Renal cortex interstitium (tissue), 11 donors: ENCODE results near the gene MRFAP1L1. TPM values are rescaled to one million over a fixed set of nuclear protein-coding genes. Genes with fewer than 3 reads are reported as not detected.
"Not testable (repeated sequence)": the region's sequence is repeated elsewhere in the genome, so short reads cannot be mapped to it uniquely, and the experiment has no call there.

Source experiments
- DNase-seq, 11 donors: peaks; one replicate each; pipeline ENCODE4 v3.0.0-alpha.2; 2013; ENCODE audit warnings: low read depth in 9 of 11, low spot score in 4 of 11; ENCODE audit errors: extremely low read depth in 1 of 11
- polyA plus RNA-seq, 3 donors: library from polyadenylated mRNA; unstranded; fragments of 120-200 nt; gene quantifications; one replicate each; pipeline ENCODE4 v1.2.1, GENCODE V29; 2013; ENCODE audit not compliant: insufficient read length in 3 of 3

The MRFAP1L1 gene
- polyA plus RNA-seq, 3 donors = 108 to 141 (median 133) TPM

DNA sequence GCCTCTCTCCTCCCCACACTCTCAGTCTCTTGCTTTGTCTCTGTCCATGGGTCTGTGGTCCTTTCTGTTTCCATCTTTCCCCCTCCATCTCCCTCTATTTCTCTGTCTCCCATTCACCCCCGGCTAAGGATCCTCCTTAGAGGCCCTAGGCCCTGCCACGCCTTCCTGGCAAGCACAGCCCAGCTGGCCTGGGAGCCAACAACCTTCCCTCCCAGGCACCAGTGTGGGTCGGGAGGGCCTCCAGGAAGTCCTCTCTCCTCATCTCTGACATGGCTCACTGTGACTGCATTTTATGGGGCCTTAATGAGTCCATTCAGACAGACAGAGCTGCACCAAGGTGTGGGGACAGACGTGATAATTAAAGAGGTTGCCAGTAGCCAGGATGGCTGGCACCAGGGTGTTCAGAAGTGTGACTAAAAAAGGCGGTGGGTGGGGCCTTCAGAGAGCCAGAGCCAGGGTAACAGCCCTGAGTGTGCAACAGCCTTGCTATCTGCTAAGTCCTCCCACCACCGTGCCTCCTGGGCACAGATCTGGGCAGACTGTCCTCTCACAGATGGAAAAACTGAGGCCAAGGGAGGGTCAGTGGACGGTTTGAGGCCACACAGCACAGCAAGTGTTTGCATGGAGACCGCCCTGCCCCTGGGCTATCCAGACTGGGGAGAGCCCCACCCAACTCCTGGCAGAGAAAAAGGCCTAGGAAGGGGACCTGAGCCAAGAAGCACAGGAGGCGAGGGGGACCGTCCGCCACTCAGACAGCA is 37.8 kb upstream of the MRFAP1L1 start:
- DNase-seq = no peak

DNA sequence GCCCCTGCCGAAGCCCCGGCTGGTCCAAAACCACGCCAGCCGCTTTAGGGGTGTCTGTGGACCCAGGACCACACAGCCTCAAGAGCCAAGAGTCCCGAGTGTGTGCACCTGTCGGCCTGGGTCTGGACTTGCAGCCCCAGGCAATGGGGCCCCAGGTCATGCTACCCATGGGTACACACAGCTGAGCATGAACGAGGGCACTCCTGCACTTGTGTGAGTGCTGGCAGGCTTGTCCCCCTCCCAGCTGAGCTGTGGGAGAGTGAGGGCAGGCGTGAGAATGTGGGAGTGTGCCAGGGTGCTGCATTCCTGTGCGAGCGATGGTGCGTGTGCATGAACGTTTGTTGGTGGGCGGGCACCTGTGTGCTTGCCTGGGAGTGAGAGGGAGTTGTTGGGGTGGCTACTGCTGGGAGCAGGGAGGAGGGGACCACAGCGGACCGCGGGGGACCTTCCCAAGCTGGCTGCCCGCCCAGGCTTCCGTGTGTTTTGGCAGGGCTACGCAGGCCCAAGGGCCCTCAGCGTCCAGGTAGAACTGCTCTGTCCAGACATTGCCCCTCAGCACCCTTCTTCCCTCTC is 37.1 kb upstream of the MRFAP1L1 start:
- DNase-seq = peak; percentile 25 to 81 (median 57)

DNA sequence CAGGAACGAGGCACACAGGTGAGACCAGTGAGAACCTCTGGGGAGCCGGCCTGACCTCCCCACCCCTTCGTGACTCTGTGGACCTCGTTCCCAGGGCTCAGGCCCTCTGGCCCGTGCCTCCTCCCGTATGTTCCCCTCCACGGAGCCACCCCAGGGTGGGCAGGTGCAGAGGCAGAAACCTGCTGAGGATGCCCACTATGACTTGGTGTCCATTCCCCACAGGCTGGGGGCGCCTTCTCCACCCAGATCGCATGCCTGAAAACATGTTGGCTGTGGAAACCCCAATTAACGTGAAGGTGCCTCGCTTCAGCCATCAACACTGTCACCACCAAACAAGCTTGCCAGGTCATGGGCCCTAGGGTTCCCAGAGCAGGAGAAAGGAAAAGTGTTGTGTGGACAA is 33.3 kb upstream of the MRFAP1L1 start:
- no peak for DNase-seq

DNA sequence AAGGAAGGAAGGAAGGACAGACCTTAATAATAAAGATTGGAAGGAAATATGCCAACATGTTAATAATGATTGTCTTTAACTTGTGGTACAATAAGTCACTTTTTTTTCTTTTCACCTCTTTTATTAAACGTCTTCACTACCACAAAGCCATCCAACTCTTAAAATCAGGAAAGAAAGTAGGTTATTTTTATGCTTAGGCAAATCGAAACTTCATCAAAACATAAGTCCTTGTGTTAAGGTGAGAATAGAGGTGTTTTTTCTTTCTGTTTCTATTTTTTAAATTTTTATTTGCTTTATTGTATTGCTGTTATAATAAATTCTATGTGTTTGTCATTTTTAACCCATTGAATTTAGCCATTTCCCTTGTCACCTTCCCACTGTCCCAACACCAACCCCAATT is 32.8 kb upstream of the MRFAP1L1 start:
- DNase-seq = no peak

DNA sequence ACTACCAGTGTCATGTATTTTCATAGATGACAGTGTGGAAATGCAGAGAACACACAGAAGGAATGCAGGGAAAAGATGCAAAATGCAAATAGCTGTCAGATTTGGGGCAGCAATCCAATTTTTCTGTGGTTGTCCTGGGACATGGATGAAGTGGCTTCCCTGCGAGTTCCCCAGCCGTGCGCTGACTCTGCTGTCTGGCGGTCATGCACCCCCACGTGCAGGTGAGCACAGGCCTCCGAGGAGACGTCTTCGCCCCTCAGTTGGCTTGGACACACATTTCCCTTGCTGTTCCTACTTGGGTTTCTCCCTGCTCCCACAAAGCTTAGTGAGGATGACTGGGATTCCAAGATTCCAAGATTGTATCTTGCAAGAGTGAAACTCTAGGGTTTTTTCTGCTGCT is 30.7 kb upstream of the MRFAP1L1 start:
- no peak for DNase-seq

- DNase-seq = no peak
Observed at GRCh38 chr4:6739920-6740319, 30.3 kb upstream of the MRFAP1L1 start.

DNA sequence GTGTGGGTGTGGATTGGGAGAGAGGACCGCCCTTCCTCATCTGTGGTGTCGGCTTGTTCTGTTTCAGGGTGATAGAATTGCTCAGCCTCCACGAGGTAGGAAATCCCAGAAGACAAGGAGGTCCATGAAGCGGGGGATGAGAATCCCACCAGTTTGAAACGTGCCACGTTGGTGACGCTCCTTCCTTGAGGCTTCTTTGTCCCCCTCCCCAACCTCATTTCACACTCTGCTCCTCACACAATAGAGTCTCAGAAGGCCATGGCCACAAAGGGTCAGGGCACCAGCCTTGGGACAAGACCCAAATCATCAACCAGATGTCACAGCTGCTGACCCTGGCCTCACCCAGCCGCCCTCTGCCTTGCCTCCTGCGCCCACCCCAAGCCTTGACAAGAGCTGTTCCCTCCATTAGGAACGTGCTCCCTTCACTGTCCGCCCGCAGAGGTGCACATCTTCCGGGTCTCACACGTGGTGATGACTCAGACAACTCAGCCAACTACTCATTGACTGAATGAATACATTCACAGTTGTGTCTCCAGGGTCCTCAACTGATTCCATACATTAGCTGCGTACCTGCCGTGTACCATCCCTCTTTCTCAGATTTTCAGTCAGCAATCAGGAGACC is 24.6 kb upstream of the MRFAP1L1 start:
- no peak for DNase-seq

- no peak for DNase-seq
Observed at GRCh38 chr4:6733358-6734164, 23.9 kb upstream of the MRFAP1L1 start.

- no peak for DNase-seq
Observed at GRCh38 chr4:6732441-6733357, 23.0 kb upstream of the MRFAP1L1 start.

DNA sequence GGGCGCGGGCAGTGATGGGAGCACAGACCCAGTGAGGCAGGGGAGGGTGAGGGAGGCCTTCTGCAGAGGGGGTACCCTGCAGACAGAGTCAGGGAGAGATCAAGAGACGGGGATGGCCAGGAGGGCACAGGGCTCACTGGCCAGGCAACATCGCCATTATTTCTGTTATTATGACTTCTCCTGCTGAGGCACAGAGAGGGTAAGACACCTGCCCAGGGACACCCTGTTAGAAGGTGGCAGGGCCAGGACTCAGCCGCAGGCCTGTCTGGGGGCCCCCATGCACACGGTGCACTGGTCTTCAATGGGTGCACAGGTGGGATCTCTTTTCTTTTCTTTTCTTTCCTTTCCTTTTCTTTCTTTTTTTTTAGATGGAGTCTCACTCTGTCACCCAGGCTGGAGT is 22.1 kb upstream of the MRFAP1L1 start:
- DNase-seq = no peak

GRCh38 chr4:6731318-6731675 is 21.6 kb upstream of the MRFAP1L1 start:
- no peak for DNase-seq

- DNase-seq = no peak
Observed at GRCh38 chr4:6730603-6731317, 21.1 kb upstream of the MRFAP1L1 start.

DNA sequence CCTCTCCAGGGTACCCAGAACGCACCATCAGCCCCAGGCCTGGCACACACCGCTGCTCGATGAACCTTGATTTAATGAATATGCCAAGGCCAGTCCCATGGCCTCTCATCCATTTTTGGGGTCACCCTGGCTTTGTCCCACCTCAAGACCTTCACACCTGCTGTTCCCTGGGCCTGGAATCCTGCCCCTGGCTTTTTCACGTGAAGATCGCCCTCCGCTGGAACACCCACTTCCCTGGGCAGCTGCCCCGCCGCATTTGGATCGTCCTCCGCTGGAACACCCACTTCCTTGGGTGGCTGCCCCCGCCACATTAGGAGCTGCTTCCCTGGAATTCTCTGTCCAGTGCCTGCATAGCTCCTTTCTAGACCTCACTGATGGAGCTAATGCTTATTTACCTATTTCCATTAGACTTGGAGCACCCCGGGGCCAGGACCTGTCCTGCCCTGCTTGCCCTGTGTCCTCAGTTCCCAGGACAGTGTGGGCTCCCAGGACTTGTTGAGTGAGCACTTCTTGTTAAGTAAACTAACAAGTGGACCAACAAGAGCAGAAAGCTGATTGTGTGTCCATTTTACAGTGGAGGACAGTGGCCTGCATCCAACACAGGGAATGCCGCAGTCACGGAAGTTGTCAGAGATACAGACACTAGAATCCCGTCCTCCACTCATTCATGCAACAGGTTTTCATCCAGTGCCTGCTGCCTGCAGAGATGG is 18.8 kb upstream of the MRFAP1L1 start:
- DNase-seq = no peak

GRCh38 chr4:6727943-6728250 is 18.2 kb upstream of the MRFAP1L1 start:
- DNase-seq = no peak

DNA sequence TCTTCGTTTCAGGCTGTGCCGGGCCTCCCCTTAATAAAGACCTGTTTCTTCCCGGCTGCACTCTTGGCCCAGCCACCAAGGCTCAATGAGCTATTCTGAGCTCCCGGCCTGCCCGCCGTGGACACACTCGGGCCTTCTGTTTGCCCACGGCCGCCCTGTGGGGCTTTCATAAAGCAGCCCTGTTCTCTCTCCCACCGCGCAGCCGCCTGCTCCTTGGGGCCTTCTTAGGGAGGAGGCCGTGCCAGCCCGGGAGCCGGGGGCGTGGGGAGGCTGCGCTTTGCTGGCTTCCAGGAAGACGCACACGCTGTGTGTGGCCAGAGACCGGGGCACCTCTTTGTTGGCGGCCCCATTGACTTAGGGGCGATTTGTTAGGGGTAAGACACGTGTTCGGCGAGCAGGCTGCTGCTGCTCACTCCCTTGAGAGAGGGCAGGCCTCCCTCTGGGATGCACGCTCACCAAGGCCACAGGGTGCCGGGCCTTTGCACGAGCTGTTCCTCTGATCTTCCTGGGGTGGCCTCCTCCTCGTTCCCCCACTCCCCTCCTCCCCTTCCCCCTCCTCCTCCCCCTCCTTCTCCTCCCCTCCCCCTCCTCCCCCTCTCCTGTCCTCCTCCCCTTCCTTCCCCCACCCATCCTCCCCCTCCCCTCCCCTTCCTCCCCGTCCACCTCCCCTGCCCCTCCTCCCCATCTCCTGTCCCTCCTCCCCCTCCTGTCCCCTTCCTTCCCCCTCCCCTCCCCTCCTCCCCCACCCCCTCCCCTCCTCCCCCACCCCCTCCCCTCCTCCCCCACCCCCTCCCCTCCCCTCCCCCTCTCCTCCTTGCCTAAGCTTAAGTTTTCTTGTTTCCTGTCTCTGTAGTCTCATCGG is 17.6 kb upstream of the MRFAP1L1 start:
- DNase-seq = no peak

DNA sequence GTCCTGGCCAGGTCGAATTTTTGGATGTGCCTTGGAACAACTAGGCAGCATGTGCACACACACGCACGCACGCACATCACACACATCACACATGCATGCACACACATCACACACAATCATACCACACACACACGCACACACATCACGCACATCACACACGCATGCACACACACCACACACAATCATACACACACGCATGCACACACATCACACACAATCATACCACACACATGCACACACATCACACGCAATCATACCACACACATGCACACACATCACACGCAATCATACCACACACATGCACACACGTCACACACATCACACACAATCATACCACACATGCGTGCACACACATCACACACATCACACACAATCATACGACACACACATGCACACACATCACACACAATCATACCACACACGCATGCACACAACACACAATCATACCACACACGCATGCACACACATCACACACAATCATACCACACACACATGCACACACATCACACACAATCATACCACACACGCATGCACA is 15.8 kb upstream of the MRFAP1L1 start:
- DNase-seq = not testable (repeated sequence)
